ENCODE data around the gene VPS36.
A peak's percentile ranks its signal among the peaks of the same experiment; 100 is the strongest.
"Not testable (repeated sequence)": the region's sequence is repeated elsewhere in the genome, so short reads cannot be mapped to it uniquely, and the experiment has no call there.

The VPS36 gene, protein sequence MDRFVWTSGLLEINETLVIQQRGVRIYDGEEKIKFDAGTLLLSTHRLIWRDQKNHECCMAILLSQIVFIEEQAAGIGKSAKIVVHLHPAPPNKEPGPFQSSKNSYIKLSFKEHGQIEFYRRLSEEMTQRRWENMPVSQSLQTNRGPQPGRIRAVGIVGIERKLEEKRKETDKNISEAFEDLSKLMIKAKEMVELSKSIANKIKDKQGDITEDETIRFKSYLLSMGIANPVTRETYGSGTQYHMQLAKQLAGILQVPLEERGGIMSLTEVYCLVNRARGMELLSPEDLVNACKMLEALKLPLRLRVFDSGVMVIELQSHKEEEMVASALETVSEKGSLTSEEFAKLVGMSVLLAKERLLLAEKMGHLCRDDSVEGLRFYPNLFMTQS

GRCh38 chr13:52450012-52450792, at the start of gene VPS36:
Gene VPS36 (minus strand): TSS chr13:52450634. CDS start chr13:52450594, 40 bp downstream.
- DNase-seq, result peak; percentile 91 to 93

- DNase-seq, result not testable (repeated sequence)
Measured at GRCh38 chr13:52497979-52498378, 47.5 kb upstream of the VPS36 start.

DNA sequence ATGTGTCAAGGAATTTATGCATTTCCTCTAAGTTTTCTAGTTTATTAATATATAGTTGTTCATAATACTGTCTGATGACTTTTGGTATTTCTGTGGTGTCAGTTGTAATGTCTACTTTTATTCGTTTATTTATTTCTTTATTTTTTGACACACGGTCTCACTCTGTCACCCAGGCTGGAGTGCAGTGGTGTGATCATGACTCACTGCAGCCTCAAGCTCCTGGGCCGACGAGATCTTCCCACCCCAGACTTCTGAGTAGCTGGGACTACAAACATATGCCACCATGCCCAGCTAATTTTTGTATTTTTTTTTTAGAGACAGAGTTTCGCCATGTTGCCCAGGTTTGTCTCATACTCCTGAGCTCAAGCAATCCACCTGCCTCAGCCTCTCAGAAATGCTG, 43.8 kb upstream of the VPS36 start:
- not testable (repeated sequence) for DNase-seq

DNA sequence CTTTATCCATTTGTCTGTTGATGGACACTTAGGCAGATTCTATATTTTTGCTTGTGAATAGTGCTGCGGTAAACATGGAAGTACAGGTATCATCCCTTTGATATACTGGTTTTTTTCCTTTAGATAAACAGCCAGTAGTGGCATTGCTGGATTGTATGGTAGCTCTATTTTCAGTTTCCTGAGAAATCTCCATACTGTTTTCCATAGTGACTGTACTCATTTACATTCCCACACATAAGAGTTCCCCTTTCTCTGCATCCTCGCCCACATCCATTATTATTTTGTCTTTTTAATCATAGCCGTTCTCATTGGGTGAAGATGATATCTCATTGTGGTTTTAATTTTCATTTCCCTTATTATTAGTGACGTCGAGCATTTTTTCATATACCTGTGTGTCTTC, 40.6 kb upstream of the VPS36 start:
- DNase-seq, result not testable (repeated sequence)

- not testable (repeated sequence) for DNase-seq
Measured at GRCh38 chr13:52488763-52489162, 38.3 kb upstream of the VPS36 start.

DNA sequence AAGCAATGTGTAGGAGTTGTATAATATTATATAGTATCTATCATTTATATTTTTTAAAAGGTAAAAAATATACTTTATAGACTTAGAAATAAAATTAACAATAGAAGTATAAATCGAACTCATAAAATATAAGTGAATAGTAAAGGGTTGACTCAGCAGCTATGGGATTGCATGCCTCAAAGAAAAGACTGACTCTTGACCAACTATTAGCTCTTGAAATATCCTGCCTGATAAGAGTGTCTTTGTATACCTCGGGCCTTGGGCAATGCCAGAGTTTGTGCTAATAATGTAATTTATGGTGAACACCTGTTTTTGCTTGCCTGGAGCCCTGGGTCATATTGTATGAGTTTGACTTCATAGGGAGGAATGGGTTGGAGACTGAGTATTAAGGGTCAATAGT, 36.6 kb upstream of the VPS36 start:
- not testable (repeated sequence) for DNase-seq

DNA sequence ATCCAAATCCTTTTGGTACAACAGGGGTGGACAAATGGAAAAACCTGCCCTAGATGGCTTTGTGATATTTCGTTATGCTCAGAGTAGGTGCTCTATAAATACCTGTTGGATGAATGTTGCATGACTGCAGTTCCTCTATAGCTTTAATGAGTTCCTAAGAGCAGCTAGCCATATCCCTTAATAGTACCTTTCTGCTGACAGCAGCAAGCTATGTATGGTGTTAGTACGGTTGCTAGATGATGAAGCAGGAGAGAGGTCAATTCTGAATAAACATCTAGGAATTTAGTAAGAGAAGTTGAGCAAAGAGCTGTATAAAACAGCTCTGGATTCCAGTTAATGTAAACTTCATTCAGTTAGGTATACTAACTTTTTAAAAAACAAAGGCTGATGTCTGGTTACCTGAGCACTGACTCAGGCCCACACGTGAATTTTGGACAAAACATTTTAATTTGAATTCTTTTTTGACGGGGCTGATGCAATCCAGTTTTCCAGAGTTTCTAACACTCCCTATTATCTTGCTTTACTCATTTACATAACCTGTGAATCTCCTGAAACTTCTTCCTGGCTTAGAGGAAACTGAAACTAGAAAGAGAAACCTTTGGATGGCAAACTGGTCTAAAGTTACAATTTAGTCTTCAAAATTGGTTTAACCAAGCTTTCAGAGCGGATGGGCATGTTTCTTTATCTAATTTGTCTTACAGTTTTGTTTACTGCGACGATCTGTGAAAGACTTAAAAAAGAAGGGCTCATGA, 30.4 kb upstream of the VPS36 start:
- DNase-seq, result not testable (repeated sequence)

GRCh38 chr13:52468487-52468886, 18.1 kb upstream of the VPS36 start:
- not testable (repeated sequence) for DNase-seq

DNA sequence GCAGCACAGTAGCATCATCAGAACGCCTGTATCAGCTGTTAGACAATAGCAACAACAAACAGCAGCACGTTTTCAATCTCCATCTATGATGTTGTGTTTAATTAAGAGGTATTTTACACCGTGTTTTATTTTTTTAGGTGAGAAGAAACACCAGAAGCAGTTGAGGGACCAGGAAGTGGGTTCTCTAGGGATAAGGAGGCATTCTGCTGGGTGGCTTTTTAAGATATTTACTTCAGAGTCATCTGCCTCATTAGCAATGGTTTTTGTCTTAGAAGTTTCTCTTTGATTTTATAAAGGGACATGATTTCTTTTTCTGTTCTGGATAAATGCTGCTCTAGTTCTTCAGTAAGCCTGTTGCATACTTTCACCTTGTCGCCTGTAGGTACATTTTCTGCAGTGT, 13.1 kb upstream of the VPS36 start:
- DNase-seq, result no peak

- DNase-seq, result no peak
Measured at GRCh38 chr13:52461265-52461664, 10.8 kb upstream of the VPS36 start.

GRCh38 chr13:52459668-52460067, 9.2 kb upstream of the VPS36 start:
- no peak for DNase-seq

GRCh38 chr13:52455677-52456041, 5.2 kb upstream of the VPS36 start:
- DNase-seq, result peak; percentile 51 to 59

GRCh38 chr13:52454820-52455676, 4.6 kb upstream of the VPS36 start, which contains the start of gene CKAP2:
Gene CKAP2 (plus strand): TSS chr13:52455478. CDS start chr13:52455557, 79 bp downstream.
- DNase-seq, result peak; percentile 95 to 96

GRCh38 chr13:52454459-52454819, 4.0 kb upstream of the VPS36 start:
- no peak for DNase-seq

- no peak for DNase-seq
Measured at GRCh38 chr13:52452470-52452869, 2.0 kb upstream of the VPS36 start.

DNA sequence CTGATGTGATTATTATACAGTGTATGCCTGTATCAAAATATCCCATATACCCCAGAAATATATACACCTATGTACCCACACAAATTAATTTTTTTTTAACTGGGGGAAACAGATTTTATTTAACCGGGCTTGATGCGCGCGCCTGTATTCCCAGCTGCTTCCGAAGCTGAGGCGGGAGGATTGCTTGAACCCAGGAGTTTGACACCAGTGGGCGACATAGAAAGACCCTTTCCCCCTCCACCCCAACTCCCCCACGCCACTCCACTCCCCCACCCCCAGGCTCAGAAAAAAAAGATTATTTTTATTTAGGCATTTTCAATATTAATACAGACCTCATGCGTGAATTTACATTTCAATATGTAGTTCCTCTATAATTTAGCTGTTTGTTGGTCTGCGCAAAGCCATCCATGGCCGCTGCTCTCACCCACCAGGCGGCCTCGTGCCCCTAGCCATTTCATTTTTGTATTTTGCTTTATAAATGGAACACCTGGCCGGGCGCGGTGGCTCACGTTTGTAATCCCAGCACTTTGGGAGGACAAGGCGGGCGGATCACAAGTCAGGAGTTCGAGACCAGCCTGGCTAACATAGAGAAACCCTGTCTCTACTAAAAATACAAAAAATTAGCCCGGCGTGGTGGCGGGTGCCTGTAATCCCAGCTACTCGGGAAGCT, 836 bp upstream of the VPS36 start:
- no peak for DNase-seq

DNA sequence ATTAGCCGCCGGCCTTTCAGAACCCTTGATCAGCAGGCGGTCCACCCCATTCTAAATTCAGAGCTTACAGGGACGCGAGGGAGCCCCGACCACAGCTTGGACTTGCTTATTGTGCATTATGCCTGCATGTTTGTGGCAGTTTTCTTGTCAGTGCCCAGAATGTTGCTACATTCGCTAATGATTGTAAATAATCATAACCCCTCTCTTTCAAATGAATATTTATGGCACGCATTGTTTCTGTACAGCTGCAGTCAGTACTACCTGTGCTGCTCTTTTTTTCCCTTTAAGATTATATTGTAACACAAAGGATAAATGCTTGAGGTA, 321 bp upstream of the VPS36 start:
- no peak for DNase-seq

DNA sequence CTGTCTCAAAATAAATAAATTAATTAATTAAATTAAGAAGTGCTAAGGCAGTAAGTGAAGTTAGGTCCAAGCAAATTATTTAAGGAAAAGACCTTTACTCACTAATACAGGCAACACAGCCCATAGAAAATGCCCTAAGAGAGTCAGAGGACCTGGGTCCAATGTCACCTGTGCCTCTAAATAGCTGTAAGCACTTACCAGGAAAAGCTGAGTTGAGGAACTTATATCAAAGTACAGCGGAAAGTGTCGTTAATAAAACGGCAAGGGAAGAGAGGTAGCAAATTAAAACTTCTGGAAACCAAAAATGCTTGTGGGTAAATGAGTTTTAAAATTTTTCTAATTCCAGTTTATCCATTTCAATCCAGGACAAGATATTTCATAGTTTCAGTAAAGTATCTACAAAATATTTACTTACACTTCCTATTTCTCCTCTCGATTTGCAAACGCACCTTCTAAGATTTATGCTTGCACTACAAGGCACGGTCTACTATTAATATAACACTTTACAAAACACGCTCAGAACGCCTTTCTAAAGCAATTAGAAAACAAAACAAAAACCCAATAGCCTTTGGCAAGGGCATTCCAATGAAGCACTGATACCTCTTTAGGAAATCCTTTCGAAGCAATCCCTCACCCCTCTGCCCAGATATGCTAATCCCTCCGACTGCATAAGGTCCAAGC, 963 bp downstream of the VPS36 start:
- no peak for DNase-seq

GRCh38 chr13:52447815-52448552, 2.5 kb downstream of the VPS36 start:
- no peak for DNase-seq

- no peak for DNase-seq
Measured at GRCh38 chr13:52447354-52447753, 3.1 kb downstream of the VPS36 start.

GRCh38 chr13:52446265-52446664, 4.2 kb downstream of the VPS36 start:
- no peak for DNase-seq
